ENCODE results near the gene PDCD7. TPM values are rescaled to one million over a fixed set of nuclear protein-coding genes. Genes with fewer than 3 reads are reported as not detected.
"Not testable (repeated sequence)": the region's sequence is repeated elsewhere in the genome, so short reads cannot be mapped to it uniquely, and the experiment has no call there.

The PDCD7 gene
- total RNA-seq, 1 experiment from 2014 or later, result 15.6 TPM

- not testable (repeated sequence) for DNase-seq (ENCODE audit: low read depth)
These were observed 58.7 kb downstream of the PDCD7 start for GRCh38 chr15:65074946-65075345.

GRCh38 chr15:65072617-65073016, 61.0 kb downstream of the PDCD7 start:
- no peak for DNase-seq (ENCODE audit: low read depth)

- no peak for DNase-seq (ENCODE audit: low read depth)
These were observed 61.6 kb downstream of the PDCD7 start for GRCh38 chr15:65072027-65072426.

GRCh38 chr15:65071381-65071811, 62.2 kb downstream of the PDCD7 start:
- DNase-seq (ENCODE audit: low read depth), result no peak

GRCh38 chr15:65069779-65070546, 63.6 kb downstream of the PDCD7 start:
- no peak for DNase-seq (ENCODE audit: low read depth)

- no peak for DNase-seq (ENCODE audit: low read depth)
These were observed 64.4 kb downstream of the PDCD7 start for GRCh38 chr15:65069179-65069578.

GRCh38 chr15:65068403-65068788, 65.2 kb downstream of the PDCD7 start:
- DNase-seq (ENCODE audit: low read depth), result no peak

GRCh38 chr15:65067645-65068402, 65.8 kb downstream of the PDCD7 start, which contains the start of gene RASL12:
RASL12 (minus strand) TSS chr15:65067991; CDS start chr15:65067835, 156 bp downstream.
- no peak for DNase-seq (ENCODE audit: low read depth)

Other genes starting within 250 kb of the PDCD7 start
- 1.9 and 2.8 TPM in 2 replicates for gene ANKDD1A, start 221.9 kb downstream of the PDCD7 start, total RNA-seq (2014; rRNA removed)
- 96.8 and 99.6 TPM in 2 replicates for gene SPG21, start 143.9 kb downstream of the PDCD7 start, total RNA-seq (2014; rRNA removed)
- 28.7 and 36.5 TPM in 2 replicates for gene MTFMT, start 104.2 kb downstream of the PDCD7 start, total RNA-seq (2014; rRNA removed)
- 0.23 TPM in 1 of 2 replicates, not detected in the other for gene SLC51B, start 88.4 kb downstream of the PDCD7 start, total RNA-seq (2014; rRNA removed)
- not detected in 2 replicates for gene RASL12, start 65.8 kb downstream of the PDCD7 start, total RNA-seq (2014; rRNA removed)
- gene KBTBD13, start 57.1 kb downstream of the PDCD7 start, total RNA-seq (2014; rRNA removed), result not detected in 2 replicates
- gene UBAP1L, start 18.6 kb downstream of the PDCD7 start, total RNA-seq (2014; rRNA removed), result 0.38 and 0.69 TPM in 2 replicates
- 29.5 and 30.7 TPM in 2 replicates for gene CLPX, start 51.5 kb upstream of the PDCD7 start, total RNA-seq (2014; rRNA removed)
- under 0.01 and 0.17 TPM in 2 replicates for gene CILP, start 77.7 kb upstream of the PDCD7 start, total RNA-seq (2014; rRNA removed)
- 7.3 and 7.8 TPM in 2 replicates for gene PARP16, start 153.1 kb upstream of the PDCD7 start, total RNA-seq (2014; rRNA removed)
- gene RNU5A-1, start 162.2 kb upstream of the PDCD7 start, total RNA-seq (2014; rRNA removed), result not detected in 2 replicates
- gene RNU5B-1, start 170.9 kb upstream of the PDCD7 start, total RNA-seq (2014; rRNA removed), result not detected in 2 replicates
- gene IGDCC3, start 244.2 kb upstream of the PDCD7 start, total RNA-seq (2014; rRNA removed), result not detected in 2 replicates

Data from LHCN-M2 (cell line).